ENCODE results near the gene GRM8. TPM values are rescaled to one million over a fixed set of nuclear protein-coding genes. Genes with fewer than 3 reads are reported as not detected.

The GRM8 gene
- polyA plus RNA-seq, 1 donor from 2014 or later: 1.5 TPM

GRCh38 chr7:126690104-126690503 is 562.6 kb downstream of the GRM8 start:
- no peaks in the 10 kb centered on the region for H4K20me1 ChIP-seq (ENCODE audit: insufficient read depth)
- no peaks in the 10 kb centered on the region for H3F3A ChIP-seq (ENCODE audit: insufficient read depth, low read length, poor library complexity, severe bottlenecking)
- no peaks in the 10 kb centered on the region for H3K9me3 ChIP-seq (ENCODE audit: low read length)
- no peak overlapping the region for H2AFZ ChIP-seq (ENCODE audit: low read depth, low read length)
- H3K9ac ChIP-seq (ENCODE audit: low read length): no peak overlapping the region
- H3K4me2 ChIP-seq (ENCODE audit: low read length): no peak overlapping the region
- no peaks in the 10 kb centered on the region for H3K79me2 ChIP-seq (replicated peaks; ENCODE audit: insufficient read depth, low read length)
- H3K27me3 ChIP-seq (ENCODE audit: insufficient read depth, low read depth, low read length): no peaks in the 10 kb centered on the region
- H3K27ac ChIP-seq (ENCODE audit: low read length): no peak overlapping the region
- no peaks in the 10 kb centered on the region for H3K9me2 ChIP-seq (ENCODE audit: insufficient read depth, low read length)
- H3K4me3 ChIP-seq (ENCODE audit: low read length): no peak overlapping the region
- no peak for TF ChIP-seq SMC3 (conservative IDR thresholded peaks at IDR 0.05; ENCODE audit: poor library complexity)
- no peak for TF ChIP-seq MXI1 (conservative IDR thresholded peaks at IDR 0.05; ENCODE audit: poor library complexity, severe bottlenecking)
- TF ChIP-seq POLR2AphosphoS5 (IDR thresholded peaks at IDR 0.05): no peak
- no peak for TF ChIP-seq EZH2 (IDR thresholded peaks at IDR 0.05; ENCODE audit: borderline replicate concordance, insufficient read depth, low read length, poor library complexity, severe bottlenecking)
- no peak for TF ChIP-seq REST (IDR thresholded peaks at IDR 0.05; ENCODE audit: borderline replicate concordance)
- TF ChIP-seq CTCF (IDR thresholded peaks at IDR 0.05; ENCODE audit: poor library complexity, severe bottlenecking): no peak
- TF ChIP-seq RAD21 (conservative IDR thresholded peaks at IDR 0.05): no peak
- TF ChIP-seq TAF1 (IDR thresholded peaks at IDR 0.05; ENCODE audit: low read depth): no peak
- no peak for TF ChIP-seq EP300 (conservative IDR thresholded peaks at IDR 0.05; ENCODE audit: poor library complexity, severe bottlenecking)
- H3K36me3 ChIP-seq (ENCODE audit: insufficient read depth, low read length): no peaks in the 10 kb centered on the region

GRCh38 chr7:126689037-126689436 is 563.7 kb downstream of the GRM8 start:
- no peaks in the 10 kb centered on the region for H3K9me2 ChIP-seq (ENCODE audit: insufficient read depth, low read length)
- no peaks in the 10 kb centered on the region for H3K9me3 ChIP-seq (ENCODE audit: low read length)
- no peaks in the 10 kb centered on the region for H3K79me2 ChIP-seq (replicated peaks; ENCODE audit: insufficient read depth, low read length)
- no peak overlapping the region for H3K4me3 ChIP-seq (ENCODE audit: low read length)
- TF ChIP-seq EZH2 (IDR thresholded peaks at IDR 0.05; ENCODE audit: borderline replicate concordance, insufficient read depth, low read length, poor library complexity, severe bottlenecking) (no peak), SMC3 (conservative IDR thresholded peaks at IDR 0.05; ENCODE audit: poor library complexity) (no peak), TAF1 (IDR thresholded peaks at IDR 0.05; ENCODE audit: low read depth) (no peak), CTCF (IDR thresholded peaks at IDR 0.05; ENCODE audit: poor library complexity, severe bottlenecking) (no peak)
- no peaks in the 10 kb centered on the region for H4K20me1 ChIP-seq (ENCODE audit: insufficient read depth)
- H2AFZ ChIP-seq (ENCODE audit: low read depth, low read length): no peak overlapping the region
- no peak overlapping the region for H3K27ac ChIP-seq (ENCODE audit: low read length)
- no peaks in the 10 kb centered on the region for H3F3A ChIP-seq (ENCODE audit: insufficient read depth, low read length, poor library complexity, severe bottlenecking)
- H3K4me2 ChIP-seq (ENCODE audit: low read length): no peak overlapping the region
- H3K36me3 ChIP-seq (ENCODE audit: insufficient read depth, low read length): no peaks in the 10 kb centered on the region
- no peak overlapping the region for H3K9ac ChIP-seq (ENCODE audit: low read length)
- H3K27me3 ChIP-seq (ENCODE audit: insufficient read depth, low read depth, low read length): no peaks in the 10 kb centered on the region

Measured in neural cell (in vitro differentiated cells).